ENCODE measurements around the gene SIN3B. TPM values are rescaled to one million over a fixed set of nuclear protein-coding genes. Genes with fewer than 3 reads are reported as not detected.

SIN3B gene
- 19.1 and 19.9 TPM in 2 replicates for total RNA-seq (ENCODE audit: low replicate concordance)

GRCh38 chr19:16829010-16829821 is at the start of gene SIN3B:
SIN3B (plus strand) TSS chr19:16829398; CDS start chr19:16829421, 23 bp downstream.
- peak; percentile 80 for DNase-seq (ENCODE audit: low read depth)
- peak within 1 kb of the TSS; percentile 93 for H3K4me3 ChIP-seq (ENCODE audit: low read depth, low read length)
- TF ChIP-seq CTCF (IDR thresholded peaks at IDR 0.05; ENCODE audit: insufficient read depth, low read length) = no peak

- no peak for TF ChIP-seq CTCF (IDR thresholded peaks at IDR 0.05; ENCODE audit: insufficient read depth, low read length)
- DNase-seq (ENCODE audit: low read depth) = no peak
- no peak overlapping the region for H3K4me3 ChIP-seq (ENCODE audit: low read depth, low read length)
These were observed 49.5 kb upstream of the SIN3B start for GRCh38 chr19:16779539-16780163.

- no peak for DNase-seq (ENCODE audit: low read depth)
- TF ChIP-seq CTCF (IDR thresholded peaks at IDR 0.05; ENCODE audit: insufficient read depth, low read length) = no peak
- no peak overlapping the region for H3K4me3 ChIP-seq (ENCODE audit: low read depth, low read length)
These were observed 46.5 kb upstream of the SIN3B start for GRCh38 chr19:16782719-16783118.

GRCh38 chr19:16788479-16788878 is 40.7 kb upstream of the SIN3B start:
- H3K4me3 ChIP-seq (ENCODE audit: low read depth, low read length) = no peak overlapping the region
- DNase-seq (ENCODE audit: low read depth) = no peak
- no peak for TF ChIP-seq CTCF (IDR thresholded peaks at IDR 0.05; ENCODE audit: insufficient read depth, low read length)

GRCh38 chr19:16789238-16789637 is 40.0 kb upstream of the SIN3B start:
- H3K4me3 ChIP-seq (ENCODE audit: low read depth, low read length) = no peak overlapping the region
- no peak for DNase-seq (ENCODE audit: low read depth)
- TF ChIP-seq CTCF (IDR thresholded peaks at IDR 0.05; ENCODE audit: insufficient read depth, low read length) = no peak

GRCh38 chr19:16790051-16790450 is 39.1 kb upstream of the SIN3B start:
- DNase-seq (ENCODE audit: low read depth) = no peak
- H3K4me3 ChIP-seq (ENCODE audit: low read depth, low read length) = no peak overlapping the region
- TF ChIP-seq CTCF (IDR thresholded peaks at IDR 0.05; ENCODE audit: insufficient read depth, low read length) = no peak
